A549 (cell line): Measurements from ENCODE around the gene DRGX.

Experiments used
- CHD2 ChIP-seq: fragments of 150-350 bp; IDR thresholded peaks from 2 replicates; pipeline ENCODE4 v1.6.1; 2014; ENCODE audit warnings: low read length; ENCODE audit not compliant: partially characterized antibody
- ESRRA ChIP-seq: fragments of 150-350 bp; IDR thresholded peaks from 2 replicates; pipeline ENCODE4 v1.6.1; 2014; ENCODE audit warnings: mild to moderate bottlenecking, low read length, borderline replicate concordance
- REST ChIP-seq: fragments of 200-600 bp; sonication (generic); IDR thresholded peaks from 2 replicates; pipeline ENCODE4 v1.6.1; 2016; ENCODE audit warnings: antibody characterized with exemption, mild to moderate bottlenecking, moderate library complexity
- TF ChIP-seq, protein P1 (sequence below): fragments of >200 bp; sonication (Bioruptor Twin); formaldehyde crosslinking; IDR thresholded peaks from 3 replicates; pipeline ENCODE4 v1.5.1; 2016

DNA sequence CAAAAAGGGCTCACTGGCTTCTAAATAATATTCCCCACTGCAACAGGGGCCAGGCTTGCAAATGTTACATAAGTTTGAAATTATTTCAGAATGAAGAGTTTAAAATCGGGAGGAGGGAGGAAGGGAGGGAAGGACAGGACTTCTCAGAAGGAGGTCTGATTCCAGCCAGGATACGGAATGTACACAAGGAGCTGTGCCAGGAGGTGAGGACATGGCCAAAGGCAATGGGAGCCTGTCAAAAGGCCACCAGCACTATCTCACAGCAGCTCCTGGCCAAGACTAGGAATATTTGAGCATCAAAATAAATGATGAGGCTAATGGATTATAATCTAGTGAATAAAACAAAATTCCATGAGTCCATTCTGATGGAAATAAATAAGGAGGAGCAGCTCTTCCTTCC is 18.6 kb upstream of the DRGX start:
- TF ChIP-seq, protein P1, sequence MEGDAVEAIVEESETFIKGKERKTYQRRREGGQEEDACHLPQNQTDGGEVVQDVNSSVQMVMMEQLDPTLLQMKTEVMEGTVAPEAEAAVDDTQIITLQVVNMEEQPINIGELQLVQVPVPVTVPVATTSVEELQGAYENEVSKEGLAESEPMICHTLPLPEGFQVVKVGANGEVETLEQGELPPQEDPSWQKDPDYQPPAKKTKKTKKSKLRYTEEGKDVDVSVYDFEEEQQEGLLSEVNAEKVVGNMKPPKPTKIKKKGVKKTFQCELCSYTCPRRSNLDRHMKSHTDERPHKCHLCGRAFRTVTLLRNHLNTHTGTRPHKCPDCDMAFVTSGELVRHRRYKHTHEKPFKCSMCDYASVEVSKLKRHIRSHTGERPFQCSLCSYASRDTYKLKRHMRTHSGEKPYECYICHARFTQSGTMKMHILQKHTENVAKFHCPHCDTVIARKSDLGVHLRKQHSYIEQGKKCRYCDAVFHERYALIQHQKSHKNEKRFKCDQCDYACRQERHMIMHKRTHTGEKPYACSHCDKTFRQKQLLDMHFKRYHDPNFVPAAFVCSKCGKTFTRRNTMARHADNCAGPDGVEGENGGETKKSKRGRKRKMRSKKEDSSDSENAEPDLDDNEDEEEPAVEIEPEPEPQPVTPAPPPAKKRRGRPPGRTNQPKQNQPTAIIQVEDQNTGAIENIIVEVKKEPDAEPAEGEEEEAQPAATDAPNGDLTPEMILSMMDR = no peak
- TF ChIP-seq ESRRA = no peak
- TF ChIP-seq CHD2 = no peak
- TF ChIP-seq REST = no peak
